SK-N-MC (cell line): ENCODE measurements around the gene IL17RD.

Experiments
- EZH2 ChIP-seq: fragments of 200-600 bp; sonication (generic); IDR thresholded peaks from one replicate; pipeline ENCODE4 v1.6.1; 2017; ENCODE audit warnings: antibody characterized with exemption
- POLR2AphosphoS5 ChIP-seq: IDR thresholded peaks from 2 replicates; pipeline ENCODE4 v1.6.1; 2012; ENCODE audit warnings: mild to moderate bottlenecking, low read depth, low read length, borderline replicate concordance

- no peak for TF ChIP-seq EZH2
- TF ChIP-seq POLR2AphosphoS5: no peak
Observed at GRCh38 chr3:57053122-57053521, 112.0 kb downstream of the IL17RD start.
